HG02759 (cell line): ENCODE results near the gene RAB17.

Source experiments
- ATAC-seq: cut with Tn5 transposase; IDR thresholded peaks from one replicate; pipeline ENCODE4 v1.9.1; 2021; ENCODE audit warnings: mild to moderate bottlenecking, moderate library complexity; ENCODE audit not compliant: unreplicated experiment

RAB17 gene

GRCh38 chr2:237581326-237581725 is 9.2 kb downstream of the RAB17 start:
- no peak for ATAC-seq

- no peak for ATAC-seq
These were observed 12.3 kb downstream of the RAB17 start for GRCh38 chr2:237577956-237578870.

- ATAC-seq = no peak
These were observed 13.1 kb downstream of the RAB17 start for GRCh38 chr2:237577458-237577857.

DNA sequence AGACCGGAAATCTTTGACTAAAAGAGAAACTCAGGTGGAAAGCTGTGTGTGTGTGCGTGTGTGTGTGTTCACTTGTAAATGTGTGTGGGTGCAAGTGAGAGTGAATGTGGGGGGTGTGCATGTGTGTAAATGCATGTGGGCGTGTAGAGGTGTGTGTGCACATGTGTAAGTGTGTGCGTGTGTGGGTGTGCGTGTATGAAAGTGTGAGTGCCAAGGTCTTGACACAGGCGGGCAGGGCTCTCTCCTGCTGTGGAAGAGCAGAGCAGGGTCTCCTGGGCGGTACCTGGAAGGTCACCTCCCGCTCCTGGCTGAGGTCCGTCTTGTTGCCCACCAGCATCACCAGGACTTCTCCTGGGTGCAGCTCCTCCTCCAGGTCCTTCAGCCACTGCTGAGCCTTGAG is 13.6 kb downstream of the RAB17 start:
- ATAC-seq = no peak

DNA sequence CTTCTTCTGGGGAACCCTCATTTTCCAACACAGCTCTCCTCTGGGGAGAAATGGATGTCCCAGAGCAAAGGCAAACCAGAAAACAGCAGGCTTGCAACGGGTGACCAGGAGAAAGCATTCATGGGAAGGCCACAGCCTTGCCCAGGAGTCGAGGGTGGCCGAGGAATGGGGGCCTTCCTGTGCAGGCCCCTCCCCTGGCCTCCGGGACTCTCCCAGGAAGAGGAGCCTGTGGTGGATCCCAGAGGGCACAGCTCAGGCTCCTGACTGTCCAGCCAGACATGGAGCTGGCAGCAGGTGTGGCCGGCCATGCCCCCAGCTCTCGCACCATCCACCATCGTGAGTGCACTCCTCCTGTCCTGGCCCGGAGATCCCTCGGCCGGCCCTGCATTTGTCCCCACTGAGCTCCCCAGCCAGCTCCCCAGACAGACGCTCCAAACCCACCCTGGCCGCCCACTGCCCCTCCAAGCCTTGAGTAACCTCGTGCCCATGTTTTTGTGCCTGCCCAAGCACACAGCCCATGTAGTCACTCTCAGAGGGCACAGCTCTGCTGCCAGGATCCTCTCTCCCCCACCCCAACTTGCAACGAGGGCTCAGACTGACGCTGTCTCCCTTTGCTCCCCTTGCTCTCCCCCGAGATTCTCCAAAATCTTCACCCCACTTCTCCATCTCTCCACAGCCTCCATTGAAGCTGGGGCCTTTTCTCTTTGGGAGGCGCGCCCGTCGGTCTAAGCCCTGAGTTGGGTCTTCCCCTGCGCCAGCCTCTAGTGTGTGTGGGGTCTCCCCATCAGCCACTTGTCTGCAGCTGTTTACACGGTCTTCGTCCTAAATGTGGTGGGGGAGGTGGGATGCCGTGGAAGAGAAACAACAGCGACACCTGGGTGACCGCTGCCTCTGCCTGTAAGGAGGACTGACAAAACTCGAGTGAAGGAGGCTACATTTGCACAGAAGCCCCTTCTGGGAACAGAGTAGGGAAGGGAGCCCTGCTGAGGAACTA is 14.4 kb downstream of the RAB17 start:
- no peak for ATAC-seq

DNA sequence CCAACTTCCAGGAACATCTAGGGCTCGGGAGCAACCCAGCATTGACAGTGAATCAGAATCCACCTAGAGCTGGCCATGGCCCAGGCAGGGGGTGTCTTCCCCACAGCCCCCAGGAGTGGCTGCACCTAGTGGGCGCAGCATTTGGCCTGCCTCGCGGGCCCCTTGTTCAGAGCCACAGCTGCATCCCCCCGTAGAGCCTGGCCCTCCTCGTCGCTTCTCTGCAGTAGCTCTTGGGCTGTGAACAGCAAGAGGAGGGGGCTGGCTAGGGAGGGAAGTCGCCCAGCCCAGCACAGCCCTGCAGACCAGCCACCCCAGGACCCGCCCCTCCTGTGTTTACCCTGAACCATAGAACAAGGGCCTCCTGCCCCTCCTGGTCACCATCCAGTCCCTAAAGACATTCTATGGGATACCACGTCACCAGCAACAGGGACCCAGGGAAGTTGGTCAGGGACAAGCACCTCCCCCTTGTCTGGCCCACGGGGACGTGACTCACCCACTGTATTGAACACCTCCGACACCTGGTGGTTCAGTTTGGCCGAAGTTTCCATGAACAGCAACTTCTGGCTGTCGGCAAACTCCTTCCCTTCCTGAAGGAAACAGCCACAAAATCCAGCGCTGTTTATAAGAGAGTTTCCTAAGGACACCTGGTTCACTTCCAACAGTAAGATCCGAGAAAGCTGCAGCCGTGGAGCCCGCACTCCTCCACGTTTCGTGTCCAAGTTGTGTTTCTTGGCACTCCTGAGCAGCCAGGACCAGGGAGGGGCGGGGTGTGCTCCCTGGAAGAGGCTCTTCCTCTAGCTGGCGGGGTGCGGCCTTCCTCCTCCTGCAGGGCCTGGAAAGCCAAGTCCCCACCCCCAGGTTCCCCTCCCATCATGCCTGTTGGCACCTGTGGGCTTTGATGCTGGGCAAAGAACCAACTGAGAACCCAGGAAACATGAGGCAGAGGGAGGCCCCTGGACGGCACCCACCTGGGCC is 15.4 kb downstream of the RAB17 start:
- no peak for ATAC-seq

DNA sequence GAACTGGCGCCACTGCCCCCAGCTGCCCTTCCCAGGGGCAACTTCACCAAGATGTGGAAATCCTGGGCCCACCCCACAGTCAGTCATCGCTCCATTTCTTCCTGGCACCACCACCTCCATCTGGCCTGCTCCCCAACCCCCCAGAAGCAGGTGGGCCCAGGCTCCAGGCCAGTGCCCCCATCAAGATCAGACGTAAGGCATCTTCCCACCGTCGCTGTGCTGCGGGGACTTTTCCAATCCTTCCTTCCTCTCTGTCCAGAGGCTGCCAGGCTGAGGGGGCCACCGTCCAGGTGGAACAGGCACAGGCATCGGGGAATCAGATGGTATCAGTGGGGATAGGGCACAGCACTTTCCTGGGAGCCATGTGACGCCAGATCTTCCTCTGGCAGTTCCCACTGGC is 16.1 kb downstream of the RAB17 start:
- no peak for ATAC-seq

GRCh38 chr2:237573721-237574415 is 16.7 kb downstream of the RAB17 start:
- no peak for ATAC-seq

- ATAC-seq = no peak
These were observed 17.8 kb downstream of the RAB17 start for GRCh38 chr2:237572742-237573101.

DNA sequence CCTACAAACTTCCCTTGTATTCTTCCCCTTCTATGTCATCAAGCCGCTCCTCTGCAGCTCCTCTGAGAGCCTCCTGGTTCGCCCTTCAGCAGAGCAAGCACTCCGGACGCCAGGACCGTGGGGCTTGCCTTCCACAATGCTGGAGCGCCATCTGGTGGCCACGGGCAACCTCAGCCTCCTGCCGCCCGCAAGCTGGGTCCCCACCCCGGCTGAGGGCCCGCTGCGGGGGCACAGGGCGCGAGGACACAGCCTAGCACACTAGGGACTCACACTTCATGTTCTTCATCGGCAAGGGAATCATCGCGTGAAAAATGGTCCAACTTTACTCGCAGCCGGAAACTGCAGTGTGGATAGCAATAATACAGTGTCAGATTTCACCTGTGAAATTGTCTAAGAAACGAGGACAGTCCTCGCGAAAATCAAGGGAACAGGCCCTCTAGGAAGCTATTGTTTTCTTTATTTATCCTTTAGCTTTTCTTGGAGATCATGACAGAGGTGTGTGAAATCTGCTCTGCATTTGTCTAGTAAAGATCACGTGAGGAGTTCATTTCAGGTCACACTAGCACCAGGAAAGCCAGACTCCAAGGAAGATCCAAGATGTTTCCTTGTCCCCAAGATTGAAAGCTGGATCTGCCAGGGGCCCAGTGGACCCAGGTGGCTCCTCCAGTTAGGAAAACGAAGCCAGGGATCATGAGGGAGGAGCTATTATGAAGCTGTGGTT is 18.4 kb downstream of the RAB17 start:
- ATAC-seq = peak; percentile 85

GRCh38 chr2:237571551-237571950 is 19.0 kb downstream of the RAB17 start:
- no peak for ATAC-seq

DNA sequence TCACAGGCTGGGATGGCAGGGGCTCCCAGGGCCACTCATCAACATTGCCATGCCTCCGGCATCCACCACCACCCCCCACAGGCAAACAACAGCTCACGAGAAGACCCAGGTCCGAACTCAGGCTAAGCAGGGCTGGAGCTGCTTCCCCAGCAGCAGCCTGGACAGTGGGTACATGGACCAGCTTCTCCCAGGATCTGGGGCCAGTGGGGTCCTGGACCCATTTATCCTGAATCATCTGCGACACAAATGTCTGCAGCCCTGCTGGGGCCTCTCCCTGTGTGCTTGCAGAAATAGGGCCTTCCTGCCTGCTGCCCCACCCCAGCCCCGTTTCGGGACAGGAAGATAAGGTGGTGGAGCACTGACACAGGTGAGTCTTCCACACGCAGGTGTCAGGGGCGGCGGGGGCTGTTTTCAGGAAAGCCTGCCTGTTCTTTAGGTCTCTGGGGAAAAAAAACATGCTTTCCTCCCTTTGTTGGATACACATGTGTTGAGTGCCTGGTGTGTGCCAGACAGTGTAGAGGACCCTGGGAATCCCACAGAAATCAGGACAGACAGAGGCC is 19.7 kb downstream of the RAB17 start:
- no peak for ATAC-seq

DNA sequence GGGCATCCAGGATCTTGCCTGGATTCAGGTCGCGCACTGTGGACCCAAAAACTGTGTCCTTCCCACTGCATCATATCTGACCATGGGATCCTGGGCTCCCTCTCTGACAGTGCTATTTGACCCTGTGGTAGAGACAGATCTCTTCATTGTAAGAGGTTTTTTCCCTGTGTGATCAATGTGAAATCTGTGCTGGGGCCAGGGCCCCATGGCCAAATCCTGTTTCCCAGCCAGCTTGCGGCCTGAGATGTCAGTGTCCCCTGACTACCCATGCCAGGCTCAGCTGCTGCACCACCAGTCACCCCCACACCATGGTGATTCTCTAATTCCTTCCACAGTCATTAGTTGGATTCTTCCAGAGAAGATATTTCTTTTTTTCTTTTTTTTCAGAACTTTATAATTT is 20.6 kb downstream of the RAB17 start:
- no peak for ATAC-seq

GRCh38 chr2:237569041-237569440 is 21.5 kb downstream of the RAB17 start:
- no peak for ATAC-seq

DNA sequence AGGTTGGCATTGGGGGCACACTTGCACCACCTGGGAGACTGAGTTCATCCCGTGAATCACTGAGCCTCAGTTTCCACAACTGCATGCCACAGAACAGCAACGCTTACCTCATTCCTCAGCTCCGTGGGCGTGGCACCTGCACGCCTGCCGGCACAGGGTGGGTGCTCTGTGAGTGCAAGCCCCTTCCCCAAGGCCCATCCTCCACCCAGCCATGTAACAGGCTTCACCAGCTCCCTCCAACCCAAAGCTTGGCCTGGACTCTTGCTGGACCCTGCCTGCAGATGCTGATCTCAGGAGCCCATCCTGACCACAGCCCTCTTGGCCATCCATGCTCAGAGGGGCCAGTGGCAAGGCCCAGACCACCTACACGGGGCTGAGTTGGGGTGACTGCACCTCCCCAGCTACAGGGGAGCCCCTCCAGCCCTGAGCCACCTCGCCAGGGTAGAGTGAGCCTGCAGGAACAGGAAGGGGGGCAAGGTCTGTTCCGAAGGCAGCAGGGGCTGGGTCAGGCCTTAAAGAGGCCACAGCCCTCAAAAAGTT is 22.3 kb downstream of the RAB17 start:
- no peak for ATAC-seq

DNA sequence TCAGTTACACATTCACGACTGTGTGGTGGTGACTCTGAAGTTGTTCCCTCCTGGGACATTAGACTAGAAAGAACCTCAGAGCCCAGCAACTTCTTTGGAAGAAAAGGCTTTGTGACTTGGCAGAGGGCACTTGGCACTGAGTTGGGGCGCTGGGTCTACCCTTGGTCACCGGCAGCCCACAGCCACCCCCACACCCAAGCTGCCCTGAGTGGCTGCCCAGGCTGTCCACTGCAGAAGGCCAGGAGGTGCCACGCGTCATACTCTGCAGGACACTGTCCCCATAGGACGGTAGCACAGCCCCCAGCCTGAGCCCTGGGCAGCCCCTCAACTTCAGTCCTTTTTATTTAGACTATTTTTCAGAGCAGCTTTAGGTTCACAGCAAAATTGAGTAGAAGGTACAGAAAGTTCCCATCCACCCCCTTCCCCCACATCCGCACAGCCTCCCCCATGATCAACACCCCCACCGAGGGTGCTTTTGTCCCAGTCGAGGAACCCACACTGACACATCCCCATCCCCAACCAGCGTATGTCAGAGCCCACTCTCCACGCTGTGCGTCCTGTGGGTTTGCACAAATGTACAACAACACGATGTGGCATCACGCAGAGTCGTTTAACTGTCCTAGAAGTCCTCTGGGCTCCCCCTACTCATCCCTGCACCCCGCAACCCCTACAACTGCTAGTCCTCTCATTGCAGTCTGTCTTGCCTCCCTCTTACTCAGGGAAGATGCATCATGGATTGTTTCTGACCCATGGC is 23.1 kb downstream of the RAB17 start:
- ATAC-seq = no peak

DNA sequence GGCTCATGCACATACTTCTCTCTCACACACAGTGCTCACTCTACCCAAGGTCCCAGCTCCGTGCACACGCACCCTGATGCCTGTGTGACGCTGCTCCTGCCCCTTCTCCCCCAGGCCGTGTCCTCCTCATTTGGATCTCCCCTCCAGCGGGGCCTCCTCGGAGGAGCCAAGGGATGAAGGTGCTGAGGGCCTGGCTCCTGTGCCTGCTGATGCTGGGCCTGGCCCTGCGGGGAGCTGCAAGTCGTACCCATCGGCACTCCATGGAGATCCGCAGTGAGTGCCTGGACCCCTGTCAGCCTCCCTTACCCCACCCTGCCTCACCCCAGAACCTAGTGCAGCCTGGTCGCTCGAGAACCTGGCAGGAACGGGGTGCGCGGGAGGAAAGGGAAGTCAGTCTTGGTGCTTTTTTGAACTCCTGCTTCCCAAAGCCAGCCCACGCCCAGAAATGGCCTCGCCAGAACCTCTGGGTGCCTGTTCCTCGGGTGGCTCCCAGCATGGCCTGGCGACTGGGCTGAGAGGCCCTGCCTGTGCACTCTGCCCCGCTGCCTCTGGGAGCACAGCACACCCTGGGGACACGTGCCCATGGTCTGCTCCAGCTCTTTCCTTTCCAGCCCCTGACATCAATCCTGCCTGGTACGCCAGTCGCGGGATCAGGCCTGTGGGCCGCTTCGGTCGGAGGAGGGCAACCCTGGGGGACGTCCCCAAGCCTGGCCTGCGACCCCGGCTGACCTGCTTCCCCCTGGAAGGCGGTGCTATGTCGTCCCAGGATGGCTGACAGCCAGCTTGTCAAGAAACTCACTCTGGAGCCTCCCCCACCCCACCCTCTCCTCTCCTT is 23.9 kb downstream of the RAB17 start, which contains the start of gene PRLH:
Gene PRLH (plus strand): TSS at position 174 of the 835 bp plus-strand sequence. CDS start 0 bp downstream, at position 174.
- ATAC-seq = no peak
